Smooth muscle cell (in vitro differentiated cells): Measurements from ENCODE around the gene MAPK1IP1L. TPM values are rescaled to one million over a fixed set of nuclear protein-coding genes. Genes with fewer than 3 reads are reported as not detected.

Source experiments
- DNase-seq: peaks from one replicate; lab custom pipeline; 2025; ENCODE audit not compliant: unreplicated experiment; lab: John Stamatoyannopoulos, UW
- H2AFZ ChIP-seq: fragments of 200-600 bp; sonication (generic); 2 replicates; pipeline ENCODE4 v1.6.0; 2016; ENCODE audit warnings: antibody characterized with exemption, low read depth, mild to moderate bottlenecking
- H3F3A ChIP-seq: fragments of 200-600 bp; sonication (generic); 2 replicates; pipeline ENCODE4 v1.6.0; 2017; ENCODE audit warnings: antibody characterized with exemption, low read depth
- H3K27ac ChIP-seq: fragments of 200-600 bp; sonication (generic); 2 replicates; pipeline ENCODE4 v1.5.1; 2016; ENCODE audit warnings: low read depth, mild to moderate bottlenecking
- H3K27me3 ChIP-seq: fragments of 200-600 bp; sonication (generic); 2 replicates; pipeline ENCODE4 v1.6.1; 2016; ENCODE audit warnings: low read depth, mild to moderate bottlenecking
- H3K36me3 ChIP-seq: fragments of 200-600 bp; sonication (generic); 2 replicates; pipeline ENCODE4 v1.5.1; 2016; ENCODE audit warnings: low read depth
- H3K4me1 ChIP-seq: fragments of 200-600 bp; sonication (generic); 2 replicates; pipeline ENCODE4 v1.5.1; 2016; ENCODE audit warnings: low read depth
- H3K4me2 ChIP-seq: fragments of 200-600 bp; sonication (generic); 2 replicates; pipeline ENCODE4 v1.6.0; 2016; ENCODE audit warnings: mild to moderate bottlenecking
- H3K4me3 ChIP-seq: fragments of 200-600 bp; sonication (generic); 2 replicates; pipeline ENCODE4 v1.5.1; 2016; ENCODE audit warnings: mild to moderate bottlenecking
- H3K79me2 ChIP-seq: fragments of 200-600 bp; sonication (generic); 2 replicates; pipeline ENCODE4 v1.6.0; 2016; ENCODE audit warnings: low read depth, mild to moderate bottlenecking
- H3K9ac ChIP-seq: fragments of 200-600 bp; sonication (generic); 2 replicates; pipeline ENCODE4 v1.6.0; 2016; ENCODE audit warnings: low read depth
- H3K9me3 ChIP-seq: fragments of 200-600 bp; sonication (generic); replicated peaks from 2 replicates; pipeline ENCODE4 v1.5.1; 2016; ENCODE audit warnings: low read depth
- H4K20me1 ChIP-seq: fragments of 200-600 bp; sonication (generic); 2 replicates; pipeline ENCODE4 v1.6.0; 2016; ENCODE audit warnings: low read depth
- WGBS: methylation state at CpG from one replicate; pipeline ENCODE4 v1.1.7; 2016; ENCODE audit warnings: low lambda C conversion rate; 5-methylcytosine and 5-hydroxymethylcytosine counted together
- polyA plus RNA-seq: library from polyadenylated mRNA; unstranded; fragments of >200 nt; fragmentation: Nextera tagmentation; extraction: Ambion mirVana; gene quantifications from 2 replicates; pipeline ENCODE4 v1.2.1, GENCODE V29; 2016
- total RNA-seq: library from RNA; depleted of rRNA; stranded (reverse); fragments of >200 nt; gene quantifications from 2 replicates; pipeline ENCODE4 v1.2.3, GENCODE V29; 2014
- TF ChIP-seq, protein P1 (sequence below): fragments of 200-600 bp; sonication (generic); IDR thresholded peaks from 2 replicates; pipeline ENCODE4 v1.5.1; 2017; ENCODE audit warnings: borderline replicate concordance, mild to moderate bottlenecking, antibody characterized with exemption; ENCODE audit not compliant: insufficient read depth, poor library complexity, severe bottlenecking

Gene MAPK1IP1L
- total and polyA plus RNA-seq, 2 experiments from 2014 or later, result 89.7 to 109 TPM

DNA sequence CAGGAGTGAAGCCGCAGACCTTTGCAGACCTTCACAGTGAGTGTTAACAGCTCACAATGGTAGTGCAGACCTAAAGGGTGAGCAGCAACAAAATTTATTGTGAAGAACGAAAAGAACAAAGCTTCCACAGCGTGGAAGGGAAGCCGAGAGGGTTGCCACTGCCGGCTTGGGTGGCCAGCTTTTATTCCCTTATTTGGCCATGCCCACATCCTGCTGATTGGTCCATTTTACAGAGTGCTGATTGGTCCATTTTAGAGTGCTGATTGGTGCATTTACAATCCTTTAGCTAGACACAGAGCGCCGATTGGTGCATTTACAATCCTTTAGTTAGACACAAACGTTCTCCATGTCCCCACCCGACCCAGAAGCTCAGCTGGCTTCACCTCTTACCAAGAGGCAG lies 35.5 kb downstream of the MAPK1IP1L start:
- Histone ChIP-seq H3F3A (no peaks in the 10 kb centered on the region), H3K79me2 (no peaks in the 10 kb centered on the region), H3K9ac (no peak overlapping the region), H3K4me1 (no peaks in the 10 kb centered on the region), H3K36me3 (no peaks in the 10 kb centered on the region), H3K4me3 (no peak overlapping the region), H3K9me3 (no peaks in the 10 kb centered on the region), H2AFZ (no peak overlapping the region), H3K4me2 (no peak overlapping the region), H3K27ac (no peak overlapping the region), H3K27me3 (no peaks in the 10 kb centered on the region), H4K20me1 (no peaks in the 10 kb centered on the region)
- DNase-seq, result no peak
- WGBS, result 97% methylated on average over 9 of the region's 9 CpGs
- TF ChIP-seq, protein P1, sequence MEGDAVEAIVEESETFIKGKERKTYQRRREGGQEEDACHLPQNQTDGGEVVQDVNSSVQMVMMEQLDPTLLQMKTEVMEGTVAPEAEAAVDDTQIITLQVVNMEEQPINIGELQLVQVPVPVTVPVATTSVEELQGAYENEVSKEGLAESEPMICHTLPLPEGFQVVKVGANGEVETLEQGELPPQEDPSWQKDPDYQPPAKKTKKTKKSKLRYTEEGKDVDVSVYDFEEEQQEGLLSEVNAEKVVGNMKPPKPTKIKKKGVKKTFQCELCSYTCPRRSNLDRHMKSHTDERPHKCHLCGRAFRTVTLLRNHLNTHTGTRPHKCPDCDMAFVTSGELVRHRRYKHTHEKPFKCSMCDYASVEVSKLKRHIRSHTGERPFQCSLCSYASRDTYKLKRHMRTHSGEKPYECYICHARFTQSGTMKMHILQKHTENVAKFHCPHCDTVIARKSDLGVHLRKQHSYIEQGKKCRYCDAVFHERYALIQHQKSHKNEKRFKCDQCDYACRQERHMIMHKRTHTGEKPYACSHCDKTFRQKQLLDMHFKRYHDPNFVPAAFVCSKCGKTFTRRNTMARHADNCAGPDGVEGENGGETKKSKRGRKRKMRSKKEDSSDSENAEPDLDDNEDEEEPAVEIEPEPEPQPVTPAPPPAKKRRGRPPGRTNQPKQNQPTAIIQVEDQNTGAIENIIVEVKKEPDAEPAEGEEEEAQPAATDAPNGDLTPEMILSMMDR, result no peak

DNA sequence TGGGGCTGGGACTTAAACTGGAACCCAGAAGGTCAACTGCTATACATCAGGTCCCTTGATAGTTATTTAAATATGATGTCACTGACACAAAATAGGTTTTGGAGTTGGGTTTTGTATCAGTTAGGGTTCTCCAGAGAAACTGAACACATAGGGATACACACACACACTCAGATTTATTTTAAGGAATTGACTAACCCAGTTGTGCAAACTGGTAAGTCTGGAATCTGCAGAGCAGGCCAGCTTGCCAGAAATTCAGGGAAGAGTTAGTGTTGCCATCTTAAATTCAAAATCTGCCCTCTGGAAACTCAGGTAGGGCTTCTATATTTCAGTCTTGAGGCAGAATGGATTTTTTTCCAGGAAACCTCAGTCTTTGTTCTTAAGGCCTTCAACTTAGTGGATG lies 36.9 kb downstream of the MAPK1IP1L start:
- Histone ChIP-seq H3K79me2 (no peaks in the 10 kb centered on the region), H3K9ac (no peak overlapping the region), H3K4me1 (no peaks in the 10 kb centered on the region), H2AFZ (no peak overlapping the region), H3K9me3 (no peaks in the 10 kb centered on the region), H3K4me2 (no peak overlapping the region), H3K27ac (no peak overlapping the region), H4K20me1 (no peaks in the 10 kb centered on the region), H3K4me3 (no peak overlapping the region), H3F3A (no peaks in the 10 kb centered on the region), H3K27me3 (no peaks in the 10 kb centered on the region), H3K36me3 (no peaks in the 10 kb centered on the region)
- TF ChIP-seq, protein P1, result no peak
- no peak for DNase-seq

DNA sequence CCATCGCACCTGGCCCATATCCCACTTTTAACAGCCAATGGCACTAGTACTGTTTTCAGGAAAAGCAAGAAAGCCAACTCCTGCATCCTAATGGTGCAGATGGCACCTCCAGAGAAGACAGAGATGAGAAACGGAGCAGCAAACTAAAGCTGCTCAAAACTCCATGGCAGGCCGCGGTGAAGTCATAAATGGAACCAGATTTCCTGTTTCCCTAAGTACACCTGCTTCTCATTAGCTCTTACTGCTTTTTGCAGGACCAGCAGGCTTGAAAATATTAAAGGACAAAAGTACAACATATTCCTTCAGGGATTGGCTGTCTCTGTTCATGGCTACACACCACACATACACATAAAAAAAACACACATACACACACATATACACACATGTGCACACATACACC lies 40.9 kb downstream of the MAPK1IP1L start:
- Histone ChIP-seq H3K36me3 (no peaks in the 10 kb centered on the region), H3F3A (no peaks in the 10 kb centered on the region), H3K27me3 (no peaks in the 10 kb centered on the region), H2AFZ (no peak overlapping the region), H3K9ac (no peak overlapping the region), H3K79me2 (no peaks in the 10 kb centered on the region), H3K9me3 (no peaks in the 10 kb centered on the region), H3K4me2 (no peak overlapping the region), H4K20me1 (no peaks in the 10 kb centered on the region), H3K4me1 (no peaks in the 10 kb centered on the region), H3K4me3 (no peak overlapping the region), H3K27ac (no peak overlapping the region)
- DNase-seq, result no peak
- 62% methylated on average over 4 of the region's 4 CpGs for WGBS
- TF ChIP-seq, protein P1, result no peak

DNA sequence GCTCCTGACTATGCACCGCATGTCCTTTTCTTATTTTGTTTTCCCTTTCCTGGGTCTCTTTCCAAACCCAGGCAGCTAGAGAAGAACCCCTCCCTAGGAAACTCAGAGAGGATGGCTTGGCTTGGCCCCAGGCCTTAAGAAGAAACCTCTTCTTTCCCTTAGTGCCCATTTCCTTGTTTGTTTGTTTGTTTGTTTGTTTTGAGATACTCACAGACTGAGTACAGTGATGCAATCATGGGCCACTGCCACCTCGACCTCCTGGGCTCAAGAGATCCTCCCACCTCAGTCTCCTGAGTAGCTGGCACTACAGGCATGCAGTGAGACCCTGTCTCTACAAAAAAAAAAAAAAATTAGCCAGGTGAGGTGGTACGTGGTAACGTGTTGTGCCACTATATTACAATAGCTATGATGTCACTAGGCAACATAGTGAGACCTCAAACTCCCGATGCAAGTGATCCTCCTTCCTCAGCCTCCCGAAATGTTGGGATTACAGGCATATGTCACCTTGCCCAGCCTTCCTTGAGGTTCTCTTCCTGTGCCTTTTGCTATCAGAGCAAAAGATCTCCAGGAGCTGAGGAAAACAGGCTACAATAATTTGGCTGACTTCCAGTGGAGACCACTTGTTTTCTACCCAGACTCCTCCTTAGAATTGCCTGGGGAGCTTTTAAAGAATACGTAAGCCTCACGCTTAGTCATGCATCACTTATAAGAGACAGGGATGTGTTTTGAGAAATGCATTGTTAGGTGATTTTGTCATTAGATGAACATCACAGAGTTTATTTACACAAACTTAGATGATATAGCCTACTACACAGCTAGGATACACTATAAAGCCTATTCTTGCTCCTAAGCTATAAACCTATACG lies 43.1 kb downstream of the MAPK1IP1L start:
- 73% methylated on average over 9 of the region's 9 CpGs for WGBS
- no peak for DNase-seq
- H2AFZ ChIP-seq, result no peak overlapping the region
- no peak overlapping the region for H3K4me3 ChIP-seq
- no peaks in the 10 kb centered on the region for H3K27me3 ChIP-seq
- H4K20me1 ChIP-seq, result no peaks in the 10 kb centered on the region
- H3K9ac ChIP-seq, result peak overlapping the region; percentile 9
- no peaks in the 10 kb centered on the region for H3K36me3 ChIP-seq
- H3K4me2 ChIP-seq, result no peak overlapping the region
- H3K4me1 ChIP-seq, result no peaks in the 10 kb centered on the region
- TF ChIP-seq, protein P1, result no peak
- H3F3A ChIP-seq, result no peaks in the 10 kb centered on the region
- no peaks in the 10 kb centered on the region for H3K79me2 ChIP-seq
- no peaks in the 10 kb centered on the region for H3K9me3 ChIP-seq
- peak overlapping the region; percentile 61 for H3K27ac ChIP-seq
